Kidney tubule cell (primary cell): ENCODE results near the gene LGALS12.
"Not testable (repeated sequence)": the region's sequence is repeated elsewhere in the genome, so short reads cannot be mapped to it uniquely, and the experiment has no call there.

Experiments
- DNase-seq: peaks from one replicate; pipeline ENCODE4 v3.0.0-alpha.2; 2018; ENCODE audit warnings: low spot score

The LGALS12 gene

DNA sequence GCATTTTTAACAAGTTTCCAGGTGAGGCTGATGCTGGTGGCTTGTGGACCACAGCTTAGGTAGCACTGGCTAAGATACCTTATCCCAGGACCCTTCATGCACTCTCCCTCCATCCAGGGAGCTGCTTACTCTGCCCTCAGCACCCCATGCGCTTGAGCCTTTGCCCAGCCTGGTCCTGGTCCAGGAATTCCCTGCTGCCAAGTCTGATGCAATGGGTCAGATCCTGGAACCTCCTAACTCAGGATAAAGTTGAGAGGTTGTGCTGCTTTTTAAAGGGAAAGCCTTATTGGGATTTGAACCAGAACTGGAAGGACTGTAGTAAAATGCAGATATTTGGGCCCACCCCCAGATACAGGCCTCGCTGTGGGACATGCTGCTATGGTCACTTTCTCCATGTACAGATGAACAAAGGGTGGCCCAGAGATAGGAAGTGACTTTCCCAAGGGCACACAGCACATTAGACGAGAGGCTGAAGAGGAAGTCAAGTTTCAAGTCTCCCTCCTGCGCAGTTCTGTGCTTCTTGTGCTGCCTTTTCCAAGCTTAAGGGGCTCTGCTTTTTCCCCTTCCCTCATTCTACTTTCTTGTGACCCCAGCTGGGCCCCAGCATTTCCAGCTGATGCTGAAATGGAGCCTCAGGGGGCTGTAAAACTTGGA lies 824 bp upstream of the LGALS12 start:
- no peak for DNase-seq

DNA sequence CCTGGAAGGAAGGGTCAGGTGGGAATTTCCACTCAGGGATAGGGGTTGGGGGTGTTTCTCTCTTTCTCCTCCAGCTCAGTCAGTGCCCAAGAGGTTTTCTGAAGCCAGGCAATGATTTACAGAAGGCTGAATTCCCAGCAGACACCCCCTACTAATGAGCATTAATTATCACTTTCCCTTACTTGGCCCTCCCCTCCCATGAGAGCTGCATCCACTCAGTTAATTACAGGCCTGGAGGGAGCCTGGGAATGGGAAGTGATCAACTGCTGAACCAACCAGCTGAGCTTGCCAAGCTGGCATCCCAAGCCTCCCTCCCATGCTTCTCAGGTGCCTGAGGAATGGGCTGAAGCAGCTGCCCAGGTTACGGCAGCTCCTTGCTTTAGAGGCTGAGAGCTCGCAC lies 992 bp downstream of the LGALS12 start:
- no peak for DNase-seq

DNA sequence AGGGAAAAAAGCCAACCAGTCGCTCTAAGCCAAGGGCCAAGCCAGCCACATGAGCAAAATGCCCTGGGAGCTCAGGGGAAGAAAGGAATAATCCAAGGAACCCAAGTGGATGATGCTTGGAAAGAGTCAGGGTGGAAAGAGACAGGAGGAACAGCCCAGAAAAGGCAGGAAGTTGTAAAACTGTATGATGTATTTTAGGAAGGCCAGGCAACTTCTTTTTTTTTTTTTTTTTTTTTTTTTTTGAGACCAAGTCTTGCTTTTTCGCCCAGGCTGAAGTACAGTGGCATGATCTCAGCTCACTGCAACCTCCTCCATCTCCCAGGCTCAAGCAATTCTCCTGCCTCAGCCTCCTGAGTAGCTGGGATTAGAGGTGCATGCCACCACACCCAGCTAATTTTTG lies 1.6 kb downstream of the LGALS12 start:
- no peak for DNase-seq

DNA sequence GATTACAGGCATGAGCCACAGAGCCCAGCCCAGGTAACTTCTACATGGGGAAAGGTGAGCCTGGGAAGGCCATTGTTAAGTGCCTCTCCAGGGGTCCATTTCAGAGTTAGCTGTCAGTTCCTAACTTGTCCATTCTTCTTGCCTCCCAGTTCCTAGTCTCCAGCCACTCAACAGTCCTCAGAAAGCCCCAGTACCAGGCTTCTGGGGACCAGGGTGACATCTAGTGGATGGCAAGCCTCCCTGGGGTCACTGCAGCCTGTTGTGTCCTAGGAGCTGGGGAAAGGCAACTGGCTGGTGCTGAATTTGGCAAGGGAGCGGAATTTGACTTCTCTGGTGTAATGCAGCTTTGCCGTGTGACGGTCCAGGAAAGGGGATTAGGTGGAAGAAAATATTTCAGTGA lies 2.1 kb downstream of the LGALS12 start:
- DNase-seq = peak; percentile 28

DNA sequence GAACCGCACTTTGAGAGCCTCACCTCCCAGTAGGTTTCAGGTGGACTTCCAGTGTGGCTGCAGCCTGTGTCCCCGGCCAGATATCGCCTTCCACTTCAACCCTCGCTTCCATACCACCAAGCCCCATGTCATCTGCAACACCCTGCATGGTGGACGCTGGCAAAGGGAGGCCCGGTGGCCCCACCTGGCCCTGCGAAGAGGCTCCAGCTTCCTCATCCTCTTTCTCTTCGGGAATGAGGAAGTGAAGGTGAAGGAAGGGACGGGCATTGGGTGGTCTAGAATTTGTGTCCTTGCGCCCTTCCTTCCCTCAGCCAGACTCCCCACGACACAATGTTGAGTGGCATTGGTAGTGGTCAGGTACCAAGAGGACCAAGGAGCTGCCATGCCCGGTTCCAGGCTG lies 2.9 kb downstream of the LGALS12 start:
- no peak for DNase-seq

DNA sequence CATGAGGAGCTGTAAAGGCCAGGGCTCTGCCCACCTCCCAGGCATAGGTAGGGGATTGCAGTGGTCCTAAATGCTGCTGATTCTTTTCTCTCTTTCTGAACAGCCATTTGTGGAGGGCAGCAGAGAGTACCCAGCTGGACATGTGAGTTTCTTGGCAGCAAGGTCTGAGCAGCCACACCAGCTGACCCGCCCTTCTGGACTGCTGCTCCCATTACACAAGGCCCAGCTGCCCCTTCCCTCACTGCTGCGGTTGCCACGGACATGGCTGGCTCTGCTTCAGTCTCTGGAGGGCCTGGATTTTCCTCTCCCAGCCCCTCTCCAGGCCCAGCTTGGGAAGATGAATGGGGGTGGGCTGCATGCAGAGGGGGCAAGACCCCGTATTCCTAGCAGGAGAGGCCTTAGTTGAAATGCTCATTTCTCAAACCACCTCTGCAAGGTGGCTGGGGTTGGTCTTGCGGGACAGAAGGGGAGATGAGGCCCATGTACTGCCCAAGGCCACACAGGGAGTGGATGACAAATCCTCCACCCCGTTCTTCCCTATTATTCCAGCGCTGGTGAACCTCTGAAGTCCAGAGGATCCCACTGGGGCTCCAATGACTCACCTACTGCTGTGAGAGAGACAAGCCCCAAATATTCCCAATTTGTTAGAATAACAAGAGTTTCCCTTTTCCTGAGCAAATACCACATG lies 4.6 kb downstream of the LGALS12 start:
- no peak for DNase-seq

DNA sequence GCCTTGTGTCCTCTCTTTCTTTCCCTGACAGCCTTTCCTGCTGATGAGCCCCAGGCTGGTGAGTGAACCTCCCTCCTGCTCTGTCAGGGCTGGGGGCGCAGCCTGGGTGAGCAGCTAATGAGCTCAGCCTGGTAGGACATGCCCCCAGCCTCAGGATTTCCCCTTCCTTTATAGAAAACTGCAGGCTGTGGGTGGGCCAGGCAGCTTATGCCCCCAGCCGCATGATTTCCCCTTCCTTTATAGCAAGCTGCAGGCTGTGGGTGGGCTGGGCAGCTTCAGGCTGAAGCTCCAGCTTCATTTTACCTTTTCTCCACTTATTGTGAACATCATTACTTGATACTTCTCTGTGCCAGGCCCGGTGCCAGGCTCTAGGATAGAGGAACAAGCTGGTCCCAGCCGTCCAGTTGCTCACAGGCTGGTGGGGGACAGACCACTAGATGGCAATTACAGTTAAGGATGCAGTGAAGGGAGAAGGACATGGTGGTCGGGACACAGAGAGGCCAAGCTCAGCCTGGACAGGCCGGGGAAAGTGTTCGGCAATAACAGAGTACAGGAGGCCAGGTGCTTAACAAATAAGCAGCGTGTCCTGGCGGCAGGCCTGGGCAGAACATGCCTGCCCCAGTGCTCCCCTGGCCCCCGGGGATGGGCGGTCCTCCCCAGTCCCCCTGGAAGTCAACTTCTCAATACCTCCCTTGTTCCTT lies 5.3 kb downstream of the LGALS12 start:
- no peak for DNase-seq

DNA sequence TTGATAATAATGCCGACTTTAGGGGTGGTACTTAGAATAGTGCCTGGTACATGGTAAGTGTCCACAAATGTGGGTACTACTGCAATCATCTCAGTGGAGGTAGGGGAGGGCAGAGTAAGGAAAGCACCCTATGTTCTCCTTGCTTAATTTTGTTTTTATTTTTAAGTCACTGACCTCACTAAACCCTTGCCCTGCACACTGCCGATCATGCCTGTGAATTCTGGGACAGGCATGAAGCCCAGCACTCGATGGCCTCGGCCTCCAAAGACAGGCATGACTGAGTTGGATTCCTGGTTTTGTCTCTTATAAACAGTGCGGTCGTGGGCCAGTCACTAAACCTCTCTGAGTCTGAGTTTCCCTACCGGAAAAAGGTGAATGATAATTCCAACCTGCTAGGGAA lies 6.9 kb downstream of the LGALS12 start:
- no peak for DNase-seq

DNA sequence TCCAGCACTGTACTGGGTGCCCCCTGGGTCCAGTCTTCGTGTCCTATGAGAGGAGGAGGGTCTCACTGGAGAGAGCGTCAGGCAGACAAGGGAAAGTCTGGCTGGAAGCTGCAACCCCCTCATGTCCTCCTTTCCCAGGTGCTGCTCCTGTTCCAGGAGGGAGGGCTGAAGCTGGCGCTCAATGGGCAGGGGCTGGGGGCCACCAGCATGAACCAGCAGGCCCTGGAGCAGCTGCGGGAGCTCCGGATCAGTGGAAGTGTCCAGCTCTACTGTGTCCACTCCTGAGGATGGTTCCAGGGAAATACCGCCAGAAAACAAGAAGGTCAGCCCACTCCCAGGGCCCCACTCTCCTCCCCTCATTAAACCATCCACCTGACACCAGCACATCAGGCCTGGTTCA lies 10.2 kb downstream of the LGALS12 start:
- DNase-seq = no peak

DNA sequence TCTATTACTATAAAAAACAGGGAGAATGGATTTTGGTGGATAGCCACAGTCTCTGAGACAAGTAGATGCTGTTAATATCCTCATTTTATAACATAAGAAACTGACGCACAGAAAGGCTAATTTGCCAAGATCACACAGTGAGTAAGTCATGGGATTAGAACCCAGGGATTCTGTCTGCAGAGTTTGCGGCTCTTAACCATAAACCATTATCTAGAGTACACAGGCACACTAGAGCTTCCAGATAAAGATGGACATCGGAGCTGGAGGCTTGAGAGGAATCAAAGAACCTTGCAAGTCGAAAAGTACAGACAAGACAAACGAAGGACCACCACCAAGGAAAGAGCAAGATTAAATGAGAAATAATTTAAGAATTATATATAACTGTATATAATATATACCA lies 11.3 kb downstream of the LGALS12 start:
- no peak for DNase-seq

DNA sequence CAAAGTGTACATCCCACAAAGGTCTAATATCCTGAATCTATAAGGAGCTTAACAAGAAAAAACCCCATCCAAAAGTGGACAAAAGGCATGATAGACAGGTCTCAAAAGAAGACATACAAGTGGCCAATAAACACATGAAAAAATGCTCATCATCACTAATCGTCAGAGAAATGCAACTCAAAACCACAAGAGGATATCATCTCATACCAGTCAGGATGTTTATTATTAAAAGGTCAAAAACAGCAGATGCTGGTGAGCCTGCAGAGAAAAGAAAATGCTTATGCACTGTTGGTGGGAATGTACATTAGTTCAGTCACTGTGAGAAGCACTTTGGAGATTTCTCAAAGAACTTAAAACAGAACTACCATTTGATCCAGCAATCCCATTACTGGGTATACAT lies 12.7 kb downstream of the LGALS12 start:
- DNase-seq = no peak

DNA sequence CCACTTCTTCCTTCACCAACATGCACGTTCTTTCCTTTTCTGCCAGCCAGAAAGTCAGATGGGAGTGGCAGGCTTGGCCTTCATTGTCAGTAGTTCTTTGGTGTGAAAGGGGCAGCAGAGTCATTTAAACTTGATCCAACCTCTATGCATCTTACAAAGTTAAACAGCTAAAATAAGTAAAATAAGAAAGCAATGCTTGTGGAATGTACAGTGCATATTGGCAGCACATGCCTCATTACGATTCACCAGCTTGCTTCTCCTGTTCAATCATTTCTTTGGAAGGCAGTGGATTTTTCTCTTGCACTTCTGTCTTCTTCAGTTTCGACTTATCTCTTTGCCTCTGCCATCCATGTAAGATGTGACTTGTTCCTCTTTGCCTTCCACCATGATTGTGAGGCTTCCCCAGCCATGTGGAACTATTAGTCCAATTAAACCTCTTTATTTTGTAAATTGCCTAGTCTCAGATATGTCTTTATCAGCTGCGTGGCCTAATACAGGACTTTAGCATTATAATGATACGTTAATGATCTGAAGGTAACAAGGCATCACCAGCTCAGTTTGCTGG lies 14.8 kb downstream of the LGALS12 start:
- peak; percentile 21 for DNase-seq

DNA sequence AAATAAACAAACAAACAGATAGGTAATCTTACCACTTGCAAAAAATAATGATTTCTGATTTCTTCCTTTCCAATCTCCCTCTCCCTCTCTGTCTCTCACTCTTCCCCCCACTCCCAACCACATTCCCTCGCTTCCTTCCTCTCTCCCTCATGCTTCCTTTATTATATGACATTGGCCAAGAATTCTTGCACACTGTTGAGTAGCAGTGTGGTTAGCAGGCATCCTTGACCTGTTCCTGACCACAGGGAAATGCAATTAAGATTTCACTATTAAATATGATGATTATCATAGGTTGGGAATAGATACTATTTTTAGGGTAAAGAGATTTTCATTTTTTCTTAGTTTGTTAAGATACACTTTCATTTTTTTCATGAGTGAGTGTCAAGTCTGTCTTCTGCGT lies 16.0 kb downstream of the LGALS12 start:
- no peak for DNase-seq

DNA sequence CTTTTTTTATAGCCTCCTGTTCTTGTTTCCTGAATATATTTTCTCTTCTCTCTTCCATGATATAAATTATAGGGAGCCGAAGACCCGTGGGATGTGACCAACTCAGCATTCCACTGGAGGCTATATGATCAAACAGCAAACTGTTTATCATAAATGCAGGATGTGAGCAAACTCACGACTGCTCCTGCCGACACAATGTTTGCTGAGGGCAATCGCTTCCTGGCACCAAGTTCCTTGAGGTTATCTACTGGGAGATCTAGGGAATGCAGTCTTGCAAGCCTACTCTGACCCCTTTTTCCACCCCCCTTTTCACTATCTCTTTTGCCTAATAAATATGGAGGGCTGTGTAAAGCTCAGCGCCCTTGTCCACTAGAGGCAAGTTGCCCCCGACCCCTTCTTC lies 17.3 kb downstream of the LGALS12 start:
- no peak for DNase-seq

DNA sequence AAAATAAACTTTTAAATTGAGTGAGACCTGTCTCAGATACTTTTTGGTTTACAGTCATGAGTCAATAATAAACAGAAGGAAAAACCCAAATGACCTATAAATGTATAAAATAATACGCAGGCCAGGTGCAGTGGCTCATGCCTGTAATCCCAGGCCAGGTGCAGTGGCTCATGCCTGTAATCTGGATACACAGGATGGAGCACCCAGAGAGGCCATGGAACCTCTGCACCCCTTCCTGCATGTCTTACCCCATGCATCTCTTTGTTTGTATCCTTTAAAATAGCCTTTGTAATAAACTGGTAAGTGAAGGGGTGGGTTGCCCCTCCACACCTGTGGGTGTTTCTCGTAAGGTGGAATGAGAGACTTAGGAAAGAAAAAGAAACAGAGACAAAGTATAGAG lies 21.8 kb downstream of the LGALS12 start:
- no peak for DNase-seq

DNA sequence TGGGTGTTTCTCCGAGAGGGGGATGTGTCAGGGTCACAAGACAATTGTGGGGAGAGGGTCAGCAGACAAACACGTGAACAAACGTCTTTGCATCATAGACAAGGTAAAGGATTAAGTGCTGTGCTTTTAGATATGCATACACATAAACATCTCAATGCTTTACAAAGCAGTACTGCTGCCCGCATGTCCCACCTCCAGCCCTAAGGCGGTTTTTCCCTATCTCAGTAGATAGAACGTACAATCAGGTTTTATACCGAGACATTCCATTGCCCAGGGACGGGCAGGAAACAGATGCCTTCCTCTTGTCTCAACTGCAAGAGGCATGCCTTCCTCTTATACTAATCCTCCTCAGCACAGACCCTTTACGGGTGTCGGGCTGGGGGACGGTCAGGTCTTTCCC lies 22.3 kb downstream of the LGALS12 start:
- not testable (repeated sequence) for DNase-seq

DNA sequence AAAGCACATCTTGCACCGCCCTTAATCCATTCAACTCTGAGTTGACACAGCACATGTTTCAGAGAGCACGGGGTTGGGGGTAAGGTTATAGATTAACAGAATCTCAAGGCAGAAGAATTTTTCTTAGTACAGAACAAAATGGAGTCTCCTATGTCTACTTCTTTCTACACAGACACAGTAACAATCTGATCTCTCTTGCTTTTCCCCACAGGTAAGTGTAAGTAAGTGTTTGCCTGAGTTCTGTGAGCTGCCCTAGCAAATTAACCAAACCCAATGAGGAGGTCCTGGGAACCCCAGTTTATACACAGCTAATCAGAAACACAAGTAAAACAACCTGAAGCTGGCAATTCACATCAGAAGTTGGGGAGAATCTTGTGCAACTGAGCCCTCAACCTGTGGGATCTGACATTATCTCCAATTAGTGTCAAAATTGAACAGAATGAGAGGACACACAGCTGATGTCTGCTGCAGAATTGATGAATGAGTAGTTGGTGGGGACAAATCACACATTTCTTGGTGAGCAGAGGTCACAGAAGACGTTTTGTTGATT lies 22.9 kb downstream of the LGALS12 start:
- DNase-seq = peak; percentile 20

DNA sequence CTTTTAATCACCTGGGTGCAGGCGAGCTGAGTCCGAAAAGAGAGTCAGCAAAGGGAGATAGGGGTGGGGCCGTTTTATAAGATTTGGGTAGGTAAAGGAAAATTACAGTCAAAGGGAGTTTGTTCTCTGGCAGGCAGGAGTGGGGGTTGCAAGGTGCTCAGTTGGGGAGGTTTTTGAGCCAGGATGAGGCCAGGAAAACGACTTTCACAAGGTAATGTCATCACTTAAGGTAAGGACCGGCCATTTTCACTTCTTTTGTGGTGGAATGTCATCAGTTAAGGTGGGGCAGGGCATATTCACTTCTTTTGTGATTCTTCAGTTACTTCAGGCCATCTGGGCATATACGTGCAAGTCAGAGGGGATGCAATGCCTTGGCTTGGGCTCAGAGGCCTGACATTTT lies 23.5 kb downstream of the LGALS12 start:
- not testable (repeated sequence) for DNase-seq

DNA sequence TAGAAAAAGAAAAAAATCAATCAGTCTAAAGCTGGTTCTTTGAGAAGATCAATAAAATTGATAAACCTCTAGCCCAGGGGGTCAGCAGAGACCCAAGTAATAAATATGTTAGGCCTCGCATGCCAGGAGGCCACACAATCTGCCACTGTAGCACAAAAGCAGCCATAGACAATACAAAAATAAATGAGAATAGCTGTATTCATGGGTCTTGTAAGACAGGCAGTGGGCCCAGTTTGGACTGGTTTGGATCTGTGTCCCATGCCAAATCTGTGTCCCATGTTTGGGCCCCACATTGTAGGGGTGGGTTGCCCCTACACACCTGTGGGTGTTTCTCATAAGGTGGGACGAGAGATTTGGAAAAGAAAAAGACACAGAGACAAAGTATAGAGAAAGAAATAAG lies 24.1 kb downstream of the LGALS12 start:
- no peak for DNase-seq

DNA sequence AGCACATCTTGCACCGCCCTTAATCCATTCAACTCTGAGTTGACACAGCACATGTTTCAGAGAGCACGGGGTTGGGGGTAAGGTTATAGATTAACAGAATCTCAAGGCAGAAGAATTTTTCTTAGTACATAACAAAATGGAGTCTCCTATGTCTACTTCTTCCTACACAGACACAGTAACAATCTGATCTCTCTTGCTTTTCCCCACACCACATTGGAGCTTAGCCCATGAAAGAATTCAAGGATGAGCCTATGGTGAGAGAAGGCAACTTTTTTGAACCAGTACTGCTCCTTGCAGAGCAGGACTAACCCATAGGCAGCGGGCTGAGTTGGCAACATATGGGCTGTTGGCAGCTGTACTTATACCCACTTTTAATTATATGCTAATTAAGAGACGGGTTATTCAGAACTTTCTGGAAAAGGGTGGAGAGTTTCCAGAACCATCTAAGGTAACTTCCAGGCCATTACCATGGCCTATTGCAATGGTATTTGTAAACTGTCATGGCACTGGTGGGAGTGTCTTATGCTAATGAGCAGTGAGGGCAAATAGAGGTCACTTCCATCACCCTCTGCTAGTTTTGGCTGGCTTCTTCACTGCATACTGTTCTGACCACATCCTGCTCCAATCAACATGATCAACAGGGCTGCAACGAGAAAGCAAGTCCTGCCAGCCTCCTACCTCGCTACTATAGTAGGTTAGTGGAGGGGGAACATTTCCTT lies 25.3 kb downstream of the LGALS12 start:
- peak; percentile 96 for DNase-seq

DNA sequence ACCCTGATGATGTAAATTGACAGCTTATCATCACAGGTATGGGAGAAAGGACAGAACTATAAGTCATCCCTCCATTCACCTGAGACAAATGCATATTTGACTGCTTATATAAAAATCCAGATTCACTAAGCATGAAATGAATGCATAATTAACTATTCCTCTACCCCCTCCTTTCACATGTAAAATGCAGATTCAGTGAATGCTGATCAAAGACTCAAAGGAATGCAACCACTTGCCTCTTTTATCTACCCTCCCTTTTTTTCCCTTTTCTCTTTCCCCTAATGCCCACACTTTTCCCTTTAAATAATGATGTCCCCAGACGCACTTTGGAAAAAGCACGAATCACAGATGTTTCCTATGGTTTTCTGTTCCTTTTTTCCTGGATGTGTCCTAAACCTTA lies 26.2 kb downstream of the LGALS12 start:
- peak; percentile 33 for DNase-seq

DNA sequence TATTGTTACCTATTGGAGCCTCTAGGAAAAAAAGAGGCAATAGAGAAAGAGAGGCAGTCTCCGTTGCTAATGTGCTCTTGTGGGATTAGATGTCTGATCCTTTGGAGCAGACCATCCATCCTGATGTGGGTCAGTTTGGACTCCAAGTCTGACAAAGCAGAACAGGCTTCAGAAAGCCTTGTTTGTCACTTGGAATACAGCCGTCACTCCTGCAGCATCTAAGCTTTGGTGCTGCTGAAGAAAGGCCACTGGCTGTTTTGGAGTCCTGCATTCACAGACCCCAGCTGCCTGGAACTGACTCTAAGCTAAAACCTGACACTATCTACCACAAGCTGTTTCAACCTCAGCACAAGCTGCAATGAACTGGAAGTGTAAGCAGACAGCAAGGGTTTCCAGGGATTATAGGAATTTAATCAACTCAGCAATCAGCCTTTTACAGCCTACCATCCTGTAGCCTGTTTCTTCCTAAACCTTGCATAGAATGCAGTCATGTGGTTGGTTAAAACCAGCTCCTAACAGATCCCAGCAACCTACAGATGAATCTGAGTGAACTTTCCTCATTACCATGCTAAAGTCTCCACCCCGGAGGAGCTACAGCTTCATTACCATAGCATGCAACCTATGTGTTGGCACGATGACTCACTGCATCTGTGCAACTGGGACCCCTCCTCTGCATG lies 27.1 kb downstream of the LGALS12 start:
- no peak for DNase-seq
